ENCODE measurements around the gene PCDHB10. TPM values are rescaled to one million over a fixed set of nuclear protein-coding genes. Genes with fewer than 3 reads are reported as not detected.

The PCDHB10 gene
- total RNA-seq, 1 donor from 2014 or later = 0.51 TPM

Other genes with a start within 250 kb of the PCDHB10 start
- 0.28 and 0.34 TPM in 2 replicates for gene PCDHAC2, start 225.9 kb upstream of the PCDHB10 start, total RNA-seq
- not detected in 2 replicates for gene PCDHB1, start 141.0 kb upstream of the PCDHB10 start, total RNA-seq
- 0.88 and 1.4 TPM in 2 replicates for gene PCDHB2, start 97.7 kb upstream of the PCDHB10 start, total RNA-seq
- 0.51 TPM in 2 replicates for gene PCDHB3, start 91.9 kb upstream of the PCDHB10 start, total RNA-seq
- gene PCDHB4, start 70.5 kb upstream of the PCDHB10 start, total RNA-seq = 0.17 and 0.19 TPM in 2 replicates
- gene PCDHB5, start 57.1 kb upstream of the PCDHB10 start, total RNA-seq = 1.2 and 1.7 TPM in 2 replicates
- 0.05 and 0.17 TPM in 2 replicates for gene PCDHB6, start 42.3 kb upstream of the PCDHB10 start, total RNA-seq
- gene PCDHB7, start 19.7 kb upstream of the PCDHB10 start, total RNA-seq = 0.68 and 0.74 TPM in 2 replicates
- gene PCDHB8, start 14.6 kb upstream of the PCDHB10 start, total RNA-seq = 0.14 and 0.34 TPM in 2 replicates
- gene PCDHB16, start 10.0 kb upstream of the PCDHB10 start, total RNA-seq = 0.17 and 0.23 TPM in 2 replicates
- 0.14 and 0.17 TPM in 2 replicates for gene PCDHB9, start 5.2 kb upstream of the PCDHB10 start, total RNA-seq
- 0.17 and 0.19 TPM in 2 replicates for gene PCDHB11, start 7.3 kb downstream of the PCDHB10 start, total RNA-seq
- gene PCDHB12, start 16.4 kb downstream of the PCDHB10 start, total RNA-seq = 0.47 and 0.68 TPM in 2 replicates
- gene PCDHB13, start 21.6 kb downstream of the PCDHB10 start, total RNA-seq = 1.4 TPM in 2 replicates
- gene PCDHB14, start 31.0 kb downstream of the PCDHB10 start, total RNA-seq = 0.98 and 1.0 TPM in 2 replicates
- gene PCDHB15, start 53.0 kb downstream of the PCDHB10 start, total RNA-seq = 0.65 and 1.0 TPM in 2 replicates
- gene SLC25A2, start 111.7 kb downstream of the PCDHB10 start, total RNA-seq = 0.09 and 0.34 TPM in 2 replicates
- gene TAF7, start 128.4 kb downstream of the PCDHB10 start, total RNA-seq = 60.6 and 78.3 TPM in 2 replicates
- 0.33 and 0.34 TPM in 2 replicates for gene PCDHGA1, start 138.2 kb downstream of the PCDHB10 start, total RNA-seq
- gene PCDHGA2, start 146.4 kb downstream of the PCDHB10 start, total RNA-seq = 1.4 TPM in 2 replicates
- gene PCDHGA3, start 151.5 kb downstream of the PCDHB10 start, total RNA-seq = 0.70 and 1.2 TPM in 2 replicates
- 1.4 and 1.5 TPM in 2 replicates for gene PCDHGB1, start 157.7 kb downstream of the PCDHB10 start, total RNA-seq
- 2.2 and 3.4 TPM in 2 replicates for gene PCDHGA4, start 162.7 kb downstream of the PCDHB10 start, total RNA-seq
- gene PCDHGB2, start 167.6 kb downstream of the PCDHB10 start, total RNA-seq = 0.51 and 1.7 TPM in 2 replicates
- 0.74 and 0.85 TPM in 2 replicates for gene PCDHGA5, start 171.8 kb downstream of the PCDHB10 start, total RNA-seq
- gene PCDHGB3, start 177.9 kb downstream of the PCDHB10 start, total RNA-seq = 3.6 and 3.7 TPM in 2 replicates
- 2.2 TPM in 2 replicates for gene PCDHGA6, start 181.5 kb downstream of the PCDHB10 start, total RNA-seq
- 1.0 and 1.3 TPM in 2 replicates for gene PCDHGA7, start 190.4 kb downstream of the PCDHB10 start, total RNA-seq
- gene PCDHGB4, start 195.3 kb downstream of the PCDHB10 start, total RNA-seq = 11.3 and 14.5 TPM in 2 replicates
- gene PCDHGA8, start 200.3 kb downstream of the PCDHB10 start, total RNA-seq = 0.74 and 1.4 TPM in 2 replicates
- gene PCDHGB5, start 205.6 kb downstream of the PCDHB10 start, total RNA-seq = 11.9 and 16.7 TPM in 2 replicates
- gene PCDHGA9, start 210.4 kb downstream of the PCDHB10 start, total RNA-seq = 2.9 and 3.6 TPM in 2 replicates
- 2.9 and 3.7 TPM in 2 replicates for gene PCDHGB6, start 215.7 kb downstream of the PCDHB10 start, total RNA-seq
- gene PCDHGA10, start 220.6 kb downstream of the PCDHB10 start, total RNA-seq = 4.7 and 6.0 TPM in 2 replicates
- gene PCDHGB7, start 225.3 kb downstream of the PCDHB10 start, total RNA-seq = 10.2 and 11.9 TPM in 2 replicates
- gene PCDHGA11, start 228.7 kb downstream of the PCDHB10 start, total RNA-seq = 6.8 and 10.6 TPM in 2 replicates
- gene PCDHGA12, start 238.2 kb downstream of the PCDHB10 start, total RNA-seq = 4.1 and 4.6 TPM in 2 replicates

All from dermis blood vessel endothelial cell (primary cell).